IMR-90 (cell line): ENCODE measurements around the gene SBF2. TPM values are rescaled to one million over a fixed set of nuclear protein-coding genes. Genes with fewer than 3 reads are reported as not detected.

Source experiments
- ATAC-seq: fragments of 200-7000 bp; cut with Tn5 transposase; 2 replicates; pipeline ENCODE4 v1.9.1; 2020; ENCODE audit warnings: low read depth, mild to moderate bottlenecking, moderate library complexity
- BruUV-seq: library from RNA; stranded (reverse); fragments of 400-500 nt; replicated peaks from 2 replicates; lab custom pipeline; 2021; lab: Mats Ljungman, UMichigan
- CTCF ChIA-PET: fragments of 300-600 bp; formaldehyde crosslinking; extraction: SDS; loops from one replicate; lab custom pipeline; 2021; ENCODE audit warnings: antibody characterized with exemption; lab: Yijun Ruan, JAX
- POLR2A ChIA-PET: fragments of 300-600 bp; sonication (Branson Sonifier 250); formaldehyde crosslinking; loops from one replicate; lab custom pipeline; 2022; ENCODE audit warnings: antibody characterized with exemption; ENCODE audit not compliant: unreplicated experiment; lab: Charles Lee
- DNase-seq: peaks from one replicate; pipeline ENCODE4 v3.0.0; 2013
- H2AFZ ChIP-seq: replicated peaks from 2 replicates; pipeline ENCODE3; 2013; ENCODE audit warnings: low read length, mild to moderate bottlenecking; ENCODE audit not compliant: poor library complexity
- H2AK5ac ChIP-seq: 2 replicates; pipeline ENCODE4 v1.6.1; 2013; ENCODE audit warnings: low read depth, low read length, inconsistent platforms
- H2AK9ac ChIP-seq: replicated peaks from 2 replicates; pipeline ENCODE3; 2013; ENCODE audit warnings: mild to moderate bottlenecking, low read depth, low read length, moderate library complexity; ENCODE audit not compliant: poor library complexity
- H2BK120ac ChIP-seq: 2 replicates; pipeline ENCODE4 v1.6.1; 2013; ENCODE audit warnings: low read depth, low read length, inconsistent platforms
- H2BK15ac ChIP-seq: 3 replicates; pipeline ENCODE4 v1.6.1; 2013; ENCODE audit warnings: low read depth, low read length, inconsistent platforms
- H2BK20ac ChIP-seq: 2 replicates; pipeline ENCODE4 v1.6.1; 2013; ENCODE audit warnings: low read depth, mild to moderate bottlenecking, inconsistent platforms, low read length, moderate library complexity
- H2BK5ac ChIP-seq: 2 replicates; pipeline ENCODE4 v1.6.1; 2013; ENCODE audit warnings: mild to moderate bottlenecking, low read depth, low read length, inconsistent platforms; ENCODE audit not compliant: poor library complexity, severe bottlenecking
- H3K14ac ChIP-seq: replicated peaks from 2 replicates; pipeline ENCODE4 v1.6.1; 2013; ENCODE audit warnings: low read depth, low read length, inconsistent platforms
- H3K18ac ChIP-seq: 2 replicates; pipeline ENCODE4 v1.6.1; 2013; ENCODE audit warnings: low read depth, low read length, control low read depth
- H3K23ac ChIP-seq: 2 replicates; pipeline ENCODE4 v1.6.1; 2013; ENCODE audit warnings: low read depth, low read length, inconsistent platforms
- H3K27ac ChIP-seq: 2 replicates; pipeline ENCODE4 v1.5.1; 2013; ENCODE audit warnings: mild to moderate bottlenecking, control low read depth, low read length; ENCODE audit not compliant: insufficient read depth
- H3K27me3 ChIP-seq: 2 replicates; pipeline ENCODE4 v1.6.1; 2013; ENCODE audit warnings: low read length; ENCODE audit not compliant: control insufficient read depth, insufficient read depth
- H3K36me3 ChIP-seq: 2 replicates; pipeline ENCODE4 v1.6.1; 2013; ENCODE audit warnings: low read length, mixed read lengths; ENCODE audit not compliant: control insufficient read depth, insufficient read depth
- H3K4ac ChIP-seq: 2 replicates; pipeline ENCODE4 v1.6.1; 2013; ENCODE audit warnings: low read depth, low read length, inconsistent platforms
- H3K4me1 ChIP-seq: 2 replicates; pipeline ENCODE4 v1.6.1; 2013; ENCODE audit warnings: low read length, mixed read lengths; ENCODE audit not compliant: control insufficient read depth, insufficient read depth
- H3K4me2 ChIP-seq: 2 replicates; pipeline ENCODE4 v1.6.1; 2013; ENCODE audit warnings: low read depth, mild to moderate bottlenecking, control low read depth, low read length, moderate library complexity
- H3K4me3 ChIP-seq: 2 replicates; pipeline ENCODE4 v1.5.1; 2013; ENCODE audit warnings: low read depth, mild to moderate bottlenecking, control low read depth, low read length, moderate library complexity; ENCODE audit not compliant: insufficient read depth
- H3K56ac ChIP-seq: 2 replicates; pipeline ENCODE4 v1.6.1; 2013; ENCODE audit warnings: low read length, inconsistent platforms; ENCODE audit not compliant: insufficient read depth; ENCODE audit errors: extremely low read depth
- H3K79me1 ChIP-seq, 2 experiments: 2 replicates each; pipeline ENCODE4 v1.6.1; 2013; ENCODE audit warnings: low read length in 2 of 2, inconsistent platforms in 1 of 2, low read depth in 1 of 2
- H3K9ac ChIP-seq: 2 replicates; pipeline ENCODE4 v1.6.1; 2013; ENCODE audit warnings: low read depth, low read length, control low read depth
- H3K9me1 ChIP-seq: 2 replicates; pipeline ENCODE4 v1.6.1; 2013; ENCODE audit warnings: low read length, inconsistent platforms; ENCODE audit not compliant: insufficient read depth
- H3K9me3 ChIP-seq: 2 replicates; pipeline ENCODE4 v1.6.1; 2013; ENCODE audit warnings: low read length; ENCODE audit not compliant: control insufficient read depth, insufficient read depth
- H4K20me1 ChIP-seq: 2 replicates; pipeline ENCODE4 v1.6.1; 2013; ENCODE audit warnings: low read length, inconsistent platforms; ENCODE audit not compliant: insufficient read depth
- H4K5ac ChIP-seq: 2 replicates; pipeline ENCODE4 v1.6.1; 2013; ENCODE audit warnings: mild to moderate bottlenecking, low read depth, low read length, control low read depth
- H4K8ac ChIP-seq, 2 experiments: 2 replicates each; pipeline ENCODE4 v1.6.1; 2013; ENCODE audit warnings: low read depth in 2 of 2, low read length in 2 of 2, control low read depth in 1 of 2, inconsistent platforms in 1 of 2
- H4K91ac ChIP-seq: 2 replicates; pipeline ENCODE4 v1.6.1; 2013; ENCODE audit warnings: low read depth, low read length, inconsistent platforms; ENCODE audit not compliant: insufficient read depth
- RAD21 ChIP-seq: IDR thresholded peaks from 2 replicates; pipeline ENCODE4 v1.6.1; 2012; ENCODE audit warnings: low read length, improper control_type of control experiment
- WGBS, 2 experiments: methylation state at CpG; one replicate each; pipeline versions ENCODE4 v1.1.5 to v1.1.7; 2013; ENCODE audit warnings: missing lambda C conversion rate in 2 of 2; ENCODE audit not compliant: insufficient read length in 1 of 2; ENCODE audit errors: extremely low coverage in 2 of 2; 5-methylcytosine and 5-hydroxymethylcytosine counted together
- dilution Hi-C: fragments of 300-500 bp; cut with HindIII; formaldehyde crosslinking; loops from one replicate; pipeline ENCODE4 v1.14.3; 2018; ENCODE audit warnings: low sequenced_read_pairs; ENCODE audit not compliant: unreplicated experiment
- in situ Hi-C: fragments of 300-500 bp; cut with MboI; formaldehyde crosslinking; loops from 3 replicates; pipeline ENCODE4 v1.14.3; 2019; ENCODE audit warnings: low sequenced_read_pairs, inconsistent platforms, mixed read lengths
- intact Hi-C: fragments of 100-400 bp; cut with micrococcal nuclease; formaldehyde crosslinking; loops from 2 replicates; pipeline ENCODE4 v1.10.0; 2022
- polyA plus RNA-seq, 3 experiments: library from polyadenylated mRNA; depleted of rRNA; stranded (reverse); fragments of >200 nt; gene quantifications; 2 replicates each; pipeline ENCODE4 v1.2.3, GENCODE V29; 2012; ENCODE audit warnings: low replicate concordance in 1 of 3
- total RNA-seq: library from RNA; depleted of rRNA; stranded (reverse); fragments of >200 nt; gene quantifications from 2 replicates; pipeline ENCODE4 v1.2.3, GENCODE V29; 2012

SBF2 gene
- total and polyA plus RNA-seq, 2 of the 4 experiments (the other 2 are of a cell fraction), result 23.8 to 51.8 TPM

DNA sequence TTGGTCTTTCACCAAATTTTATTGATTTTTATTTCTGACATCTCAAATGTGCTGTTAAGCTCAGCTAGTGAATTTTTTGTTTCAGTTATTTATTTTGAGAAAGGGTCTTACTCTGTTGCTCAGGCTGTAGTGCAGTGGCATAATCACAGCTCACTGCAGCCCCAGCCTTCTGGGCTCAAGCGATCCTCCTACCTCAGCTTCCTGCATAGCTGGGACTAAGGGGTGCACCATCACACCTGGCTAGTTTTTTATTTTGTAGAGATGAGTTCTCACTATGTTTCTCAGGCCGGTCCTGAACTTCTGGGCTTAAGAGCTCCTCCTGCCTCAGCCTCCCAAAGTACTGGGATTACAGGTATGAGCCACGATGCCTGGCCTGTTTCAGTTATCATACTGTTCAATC lies 282.0 kb downstream of the SBF2 start:
- Histone ChIP-seq H3K27ac (no peak overlapping the region), H2BK20ac (no peak overlapping the region), H3K9ac (no peak overlapping the region), H3K4me1 (no peaks in the 10 kb centered on the region), H2AFZ (no peak overlapping the region), H3K9me3 (peaks cover 17% of the 10 kb centered on the region), H3K79me1 (no peaks in the 10 kb centered on the region; a peak in 1 of 4 replicates), H4K5ac (no peak overlapping the region), H3K36me3 (no peaks in the 10 kb centered on the region), H2AK9ac (no peak overlapping the region), H3K27me3 (no peaks in the 10 kb centered on the region), H4K91ac (no peak overlapping the region), H2BK15ac (no peak overlapping the region), H2AK5ac (no peak overlapping the region), H3K14ac (no peak overlapping the region), H3K4me3 (no peak overlapping the region), H3K9me1 (no peaks in the 10 kb centered on the region), H4K20me1 (no peaks in the 10 kb centered on the region), H3K18ac (no peak overlapping the region), H3K56ac (no peak overlapping the region), H2BK5ac (no peak overlapping the region), H3K4me2 (no peak overlapping the region), H4K8ac (no peak overlapping the region), H3K4ac (no peak overlapping the region), H3K23ac (no peak overlapping the region), H2BK120ac (no peak overlapping the region)
- dilution Hi-C loops, result no loop called here
- intact Hi-C loops, result no loop called here
- ChIA-PET POLR2A (no interaction called here), CTCF (interaction anchor here (1.0 kb wide), 1 partner anchor 39 kb away, joined by 3 read pairs; no protein-coding TSS in a partner anchor)
- no peak for TF ChIP-seq RAD21
- WGBS, 2 experiments, result no CpG with 5 or more reads among the region's 3 CpGs
- in situ Hi-C loops, result no loop called here
- ATAC-seq, result no peak
- no peak for DNase-seq
- BruUV-seq, result no TSS peak
